Neural crest cell (in vitro differentiated cells): ENCODE data around the gene CACNB1. TPM values are rescaled to one million over a fixed set of nuclear protein-coding genes. Genes with fewer than 3 reads are reported as not detected.
A peak's percentile ranks its signal among the peaks of the same experiment; 100 is the strongest.

ENCODE experiments used
- DNase-seq: peaks from one replicate; pipeline ENCODE4 v3.0.0; 2021; ENCODE audit warnings: low read depth, mixed read lengths, low spot score
- H3K27ac Mint-ChIP-seq: one replicate; pipeline ENCODE4 v1.8.0; 2021; ENCODE audit warnings: mild to moderate bottlenecking, mixed read lengths; ENCODE audit not compliant: unreplicated experiment
- H3K27me3 Mint-ChIP-seq: 2 replicates; pipeline ENCODE4 v1.8.0; 2021; ENCODE audit warnings: low read depth, mild to moderate bottlenecking, mixed read lengths
- H3K36me3 Mint-ChIP-seq: 2 replicates; pipeline ENCODE4 v1.8.0; 2021; ENCODE audit warnings: low read depth, mild to moderate bottlenecking, mixed read lengths
- H3K4me1 Mint-ChIP-seq: 2 replicates; pipeline ENCODE4 v1.8.0; 2021; ENCODE audit warnings: mixed read lengths
- H3K4me3 Mint-ChIP-seq: one replicate; pipeline ENCODE4 v1.8.0; 2021; ENCODE audit warnings: mild to moderate bottlenecking, mixed read lengths
- H3K9me3 Mint-ChIP-seq: 2 replicates; pipeline ENCODE4 v1.8.0; 2021; ENCODE audit warnings: mixed read lengths
- total RNA-seq: library from RNA; stranded (reverse); gene quantifications from 2 replicates; pipeline ENCODE4 v1.2.1, GENCODE V29; 2021
- TF ChIP-seq, protein P1 (sequence below): fragments of 200-600 bp; sonication (generic); conservative IDR thresholded peaks from 2 replicates; pipeline ENCODE4 v1.5.0; 2021; ENCODE audit warnings: antibody characterized with exemption, mild to moderate bottlenecking

CACNB1 gene
- total RNA-seq, 1 donor from 2014 or later, result 16.2 TPM

DNA sequence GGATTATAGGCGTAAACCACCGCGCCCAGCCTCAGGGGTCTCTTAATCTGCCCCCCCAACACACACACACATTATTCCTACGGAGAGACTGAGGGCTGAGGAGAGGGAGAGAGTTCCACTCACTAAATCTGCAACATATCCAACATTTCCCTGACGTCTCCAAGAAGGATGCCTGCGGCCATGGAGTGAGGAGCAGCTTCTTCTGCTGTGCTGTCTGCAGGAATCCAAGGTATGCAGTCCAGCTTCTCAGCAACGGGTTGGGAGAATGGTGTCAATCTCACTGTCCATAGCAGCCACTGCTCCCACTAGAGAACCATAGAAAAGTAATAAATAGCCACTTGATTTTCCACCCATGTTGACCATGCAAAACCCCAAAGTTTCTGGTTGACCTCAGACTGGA lies 41.0 kb downstream of the CACNB1 start:
- TF ChIP-seq, protein P1, sequence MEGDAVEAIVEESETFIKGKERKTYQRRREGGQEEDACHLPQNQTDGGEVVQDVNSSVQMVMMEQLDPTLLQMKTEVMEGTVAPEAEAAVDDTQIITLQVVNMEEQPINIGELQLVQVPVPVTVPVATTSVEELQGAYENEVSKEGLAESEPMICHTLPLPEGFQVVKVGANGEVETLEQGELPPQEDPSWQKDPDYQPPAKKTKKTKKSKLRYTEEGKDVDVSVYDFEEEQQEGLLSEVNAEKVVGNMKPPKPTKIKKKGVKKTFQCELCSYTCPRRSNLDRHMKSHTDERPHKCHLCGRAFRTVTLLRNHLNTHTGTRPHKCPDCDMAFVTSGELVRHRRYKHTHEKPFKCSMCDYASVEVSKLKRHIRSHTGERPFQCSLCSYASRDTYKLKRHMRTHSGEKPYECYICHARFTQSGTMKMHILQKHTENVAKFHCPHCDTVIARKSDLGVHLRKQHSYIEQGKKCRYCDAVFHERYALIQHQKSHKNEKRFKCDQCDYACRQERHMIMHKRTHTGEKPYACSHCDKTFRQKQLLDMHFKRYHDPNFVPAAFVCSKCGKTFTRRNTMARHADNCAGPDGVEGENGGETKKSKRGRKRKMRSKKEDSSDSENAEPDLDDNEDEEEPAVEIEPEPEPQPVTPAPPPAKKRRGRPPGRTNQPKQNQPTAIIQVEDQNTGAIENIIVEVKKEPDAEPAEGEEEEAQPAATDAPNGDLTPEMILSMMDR, result no peak

DNA sequence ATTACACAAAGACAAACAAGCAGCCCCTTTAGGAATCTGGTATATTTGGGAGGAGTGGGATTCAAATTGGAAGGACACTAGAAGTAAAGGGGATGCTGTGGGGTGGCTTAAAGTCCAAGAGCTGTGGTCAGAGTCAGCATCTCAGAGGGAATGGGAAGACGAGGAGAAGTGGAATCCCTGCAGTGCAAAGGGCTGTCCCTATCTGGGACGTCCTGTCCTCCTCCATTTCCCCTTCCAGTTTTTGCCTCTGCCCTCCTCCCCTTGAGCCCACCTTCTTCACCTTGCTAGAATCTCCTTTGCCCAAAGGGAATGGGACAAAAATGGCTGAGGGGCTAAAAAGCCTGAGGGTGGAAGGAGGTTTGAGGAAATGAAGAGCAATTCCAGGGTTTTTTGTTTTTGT lies 41.8 kb downstream of the CACNB1 start:
- Mint-ChIP-seq H3K27me3 (peaks cover 55% of the 10 kb centered on the region), H3K4me3 (peak overlapping the region; percentile 49), H3K36me3 (peaks cover 9% of the 10 kb centered on the region), H3K4me1 (peaks cover 24% of the 10 kb centered on the region), H3K27ac (peak overlapping the region; percentile 57), H3K9me3 (peaks cover 8% of the 10 kb centered on the region)
- DNase-seq, result no peak
- TF ChIP-seq, protein P1, result no peak

More for the DNA sequence above, 41.0 kb downstream of the CACNB1 start:
- Mint-ChIP-seq H3K27me3 (peaks cover 50% of the 10 kb centered on the region), H3K27ac (peak overlapping the region; percentile 4), H3K36me3 (peaks cover 9% of the 10 kb centered on the region), H3K9me3 (peaks cover 8% of the 10 kb centered on the region), H3K4me1 (peaks cover 24% of the 10 kb centered on the region), H3K4me3 (peak overlapping the region; percentile 81)
- no peak for DNase-seq

DNA sequence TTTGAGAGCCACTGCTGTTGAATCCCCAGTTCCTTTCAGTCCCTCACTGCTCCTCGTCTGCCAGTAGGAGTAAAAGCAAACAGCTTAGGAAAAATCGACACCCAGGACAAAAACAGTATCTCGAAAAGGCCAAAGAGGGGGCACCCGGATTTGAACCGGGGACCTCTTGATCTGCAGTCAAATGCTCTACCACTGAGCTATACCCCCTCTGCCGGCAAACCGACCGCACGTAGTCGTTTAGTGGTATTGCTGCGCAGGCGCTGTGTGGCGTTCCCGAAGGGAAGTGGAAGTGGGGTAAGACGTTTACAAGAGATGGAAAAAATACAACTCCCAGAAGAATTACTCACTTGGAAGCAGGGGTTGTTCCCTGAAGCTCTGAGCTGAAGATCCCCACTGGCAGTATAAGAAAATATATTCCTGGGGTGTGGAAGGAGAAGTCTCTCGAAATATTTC lies 43.8 kb downstream of the CACNB1 start:
- TF ChIP-seq, protein P1, result peak; percentile 40
- peaks cover 8% of the 10 kb centered on the region for H3K9me3 Mint-ChIP-seq
- peak overlapping the region; percentile 96 for H3K4me3 Mint-ChIP-seq
- peaks cover 9% of the 10 kb centered on the region for H3K36me3 Mint-ChIP-seq
- DNase-seq, result peak; percentile 98
- H3K27me3 Mint-ChIP-seq, result peaks cover 71% of the 10 kb centered on the region
- H3K4me1 Mint-ChIP-seq, result peaks cover 24% of the 10 kb centered on the region
- H3K27ac Mint-ChIP-seq, result peak overlapping the region; percentile 92

DNA sequence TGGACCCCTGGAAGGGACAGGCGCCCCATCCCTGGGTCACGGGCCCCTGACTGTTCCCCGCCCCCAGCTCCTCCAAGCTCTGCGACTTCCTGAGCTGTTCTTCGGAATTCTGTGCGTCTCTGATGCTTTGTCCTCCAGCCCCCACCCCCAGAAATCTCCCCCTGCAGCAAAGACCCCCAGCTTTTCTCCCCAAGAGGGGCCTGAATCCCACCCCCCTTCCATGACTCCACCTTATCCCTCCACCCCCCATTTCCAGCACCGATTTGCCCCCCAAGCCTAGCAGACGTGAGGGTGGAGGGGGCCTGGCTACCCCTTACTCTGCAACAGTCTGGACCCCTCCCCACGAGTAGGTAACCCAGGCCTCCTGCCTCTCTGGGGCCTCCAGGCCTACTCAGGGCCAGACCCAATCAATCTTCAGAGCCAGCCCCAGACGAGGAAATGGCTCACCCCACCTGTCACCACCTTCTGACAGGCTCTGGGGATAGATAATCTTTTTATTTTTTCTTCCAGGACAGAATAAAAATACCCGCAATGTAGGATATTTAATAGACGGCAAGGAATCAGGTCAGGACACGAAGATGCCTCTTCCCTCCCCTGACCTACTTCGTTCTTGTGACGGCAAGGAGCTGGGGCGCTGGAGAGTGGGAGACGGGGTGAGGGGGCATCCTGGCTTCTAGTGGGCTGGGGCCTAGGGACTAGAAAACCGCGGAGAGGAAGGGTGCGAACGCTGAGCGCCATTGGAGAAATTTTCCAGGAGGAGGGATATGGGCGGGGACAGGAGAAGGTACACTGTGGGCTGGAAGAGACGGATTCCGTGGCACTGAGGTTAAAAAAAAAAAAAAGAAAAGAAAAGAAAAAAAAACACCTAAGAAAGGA lies 45.3 kb downstream of the CACNB1 start:
- Mint-ChIP-seq H3K4me3 (peak overlapping the region; percentile 96), H3K36me3 (peaks cover 9% of the 10 kb centered on the region), H3K27ac (no peak overlapping the region), H3K4me1 (peaks cover 24% of the 10 kb centered on the region), H3K27me3 (peaks cover 77% of the 10 kb centered on the region), H3K9me3 (peaks cover 8% of the 10 kb centered on the region)
- TF ChIP-seq, protein P1, result no peak
- no peak for DNase-seq

DNA sequence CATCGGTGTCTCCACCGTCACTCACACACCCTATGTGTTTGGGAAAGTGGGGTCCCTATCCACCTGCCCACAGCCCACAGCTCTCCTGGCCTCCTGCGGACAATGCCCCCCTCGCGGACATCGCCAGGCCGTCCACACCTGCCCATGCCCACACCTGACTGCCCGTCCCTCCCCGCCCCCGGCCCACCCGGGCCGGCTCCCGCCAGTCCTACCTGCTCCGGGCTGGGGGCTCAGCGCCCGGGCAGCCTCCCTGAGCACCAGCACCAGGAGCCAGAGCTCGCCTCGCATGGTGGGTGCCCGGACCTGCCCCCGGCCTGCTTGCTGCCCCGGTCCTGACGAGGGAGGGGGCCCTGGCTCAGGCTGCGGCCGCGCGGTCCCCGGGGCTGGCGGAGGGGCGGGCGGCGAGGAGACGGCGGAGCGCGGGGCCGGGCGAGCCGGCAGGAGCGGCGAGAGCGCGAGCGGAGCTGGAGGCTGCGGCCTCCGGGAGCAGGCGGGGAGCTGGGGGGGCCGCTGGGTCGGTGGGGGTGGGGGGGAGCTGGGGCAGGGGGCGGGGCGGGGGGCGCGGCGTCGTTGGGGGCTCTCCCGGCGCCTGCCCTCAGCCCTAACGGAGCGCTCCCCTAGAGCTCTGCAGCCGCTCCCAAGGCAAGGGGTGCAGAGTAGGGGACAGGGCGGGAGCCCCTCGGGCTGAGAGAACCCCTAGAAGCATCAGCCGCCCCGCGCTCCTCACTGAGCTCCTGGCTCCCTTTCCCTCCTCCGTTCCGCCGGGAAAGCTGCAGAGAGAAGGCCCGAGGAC lies 46.1 kb downstream of the CACNB1 start, which contains the start of gene PLXDC1:
TSS of gene PLXDC1 (minus strand) at position 488 of the 793 bp plus-strand sequence. CDS start at position 288, 200 bp downstream.
- Mint-ChIP-seq H3K27me3 (peaks cover 72% of the 10 kb centered on the region), H3K27ac (no peak within 1 kb of the TSS), H3K36me3 (peaks cover 9% of the 10 kb centered on the region), H3K4me1 (peaks cover 24% of the 10 kb centered on the region), H3K9me3 (peaks cover 8% of the 10 kb centered on the region), H3K4me3 (peak within 1 kb of the TSS; percentile 96)
- DNase-seq, result no peak
- TF ChIP-seq, protein P1, result no peak
